ENCODE results near the gene TPK1. TPM values are rescaled to one million over a fixed set of nuclear protein-coding genes. Genes with fewer than 3 reads are reported as not detected.

TPK1 gene
- total RNA-seq, 1 experiment from 2014 or later, result 3.3 TPM

GRCh38 chr7:144513334-144513733, 322.5 kb downstream of the TPK1 start:
- Histone ChIP-seq H3K27ac (ENCODE audit: low read length) (no peak overlapping the region), H3K4me1 (ENCODE audit: control insufficient read depth, insufficient read depth, low read length) (no peaks in the 10 kb centered on the region), H3K9me3 (ENCODE audit: control insufficient read depth, insufficient read depth, low read depth, low read length) (no peaks in the 10 kb centered on the region), H3K27me3 (ENCODE audit: control insufficient read depth, insufficient read depth, low read length) (no peaks in the 10 kb centered on the region), H3K36me3 (ENCODE audit: control insufficient read depth, insufficient read depth, low read length) (no peaks in the 10 kb centered on the region), H3K4me3 (ENCODE audit: low read depth in 2 of 2, low read length in 2 of 2) (no peak overlapping the region)
- TF ChIP-seq REST (IDR thresholded peaks at IDR 0.05; ENCODE audit: insufficient read depth in 1 of 2, low read depth in 2 of 2, low read length in 1 of 2) (no peak), POLR2AphosphoS5 (IDR thresholded peaks at IDR 0.05; ENCODE audit: low read depth, low read length) (no peak), TCF7L2 (IDR thresholded peaks at IDR 0.05; ENCODE audit: low read depth, low read length) (no peak), SIN3A (IDR thresholded peaks at IDR 0.05; ENCODE audit: borderline replicate concordance, insufficient read depth, low read depth, low read length) (no peak), CTCF (IDR thresholded peaks at IDR 0.05) (no peak; the same call in 1 of the 2 replicates)
- CTCF ChIA-PET, result no interaction called here
- ATAC-seq (no peak; the same call in 1 of the 2 replicates), DNase-seq (ENCODE audit: low read depth, low spot score) (peak; percentile 13)
- intact Hi-C loops (cut with micrococcal nuclease; ENCODE audit: unreplicated experiment) (no loop called here), in situ Hi-C loops (cut with HindIII; ENCODE audit: low pct_unique_long_range_greater_than_20kb, low sequenced_read_pairs) (no loop called here)
- POLR2A ChIA-PET, result no interaction called here
- BruUV-seq (replicated peaks), result no TSS peak

- Histone ChIP-seq H3K4me1 (ENCODE audit: control insufficient read depth, insufficient read depth, low read length) (no peaks in the 10 kb centered on the region), H3K27me3 (ENCODE audit: control insufficient read depth, insufficient read depth, low read length) (no peaks in the 10 kb centered on the region), H3K27ac (ENCODE audit: low read length) (no peak overlapping the region), H3K36me3 (ENCODE audit: control insufficient read depth, insufficient read depth, low read length) (no peaks in the 10 kb centered on the region), H3K9me3 (ENCODE audit: control insufficient read depth, insufficient read depth, low read depth, low read length) (no peaks in the 10 kb centered on the region), H3K4me3 (ENCODE audit: low read depth in 2 of 2, low read length in 2 of 2) (no peak overlapping the region)
- TF ChIP-seq CTCF (IDR thresholded peaks at IDR 0.05) (no peak), TCF7L2 (IDR thresholded peaks at IDR 0.05; ENCODE audit: low read depth, low read length) (no peak), POLR2AphosphoS5 (IDR thresholded peaks at IDR 0.05; ENCODE audit: low read depth, low read length) (no peak)
- intact Hi-C loops (cut with micrococcal nuclease; ENCODE audit: unreplicated experiment) (no loop called here), in situ Hi-C loops (cut with HindIII; ENCODE audit: low pct_unique_long_range_greater_than_20kb, low sequenced_read_pairs) (no loop called here)
- no peak for ATAC-seq
- DNase-seq (ENCODE audit: low read depth, low spot score), result no peak
- ChIA-PET POLR2A (no interaction called here), CTCF (no interaction called here)
- BruUV-seq (replicated peaks), result no TSS peak
Observed at GRCh38 chr7:144510621-144511020, 325.2 kb downstream of the TPK1 start.

Measured in Panc1 (cell line).